Urinary bladder (tissue), 4 donors: Measurements from ENCODE around the gene WDR47. TPM values are rescaled to one million over a fixed set of nuclear protein-coding genes. Genes with fewer than 3 reads are reported as not detected.
"Not testable (repeated sequence)": the region's sequence is repeated elsewhere in the genome, so short reads cannot be mapped to it uniquely, and the experiment has no call there.

Experiments
- DNase-seq: peaks from one replicate; pipeline ENCODE4 v3.0.0-alpha.2; 2015; ENCODE audit errors: extremely low spot score
- H3K27ac ChIP-seq: one replicate; pipeline ENCODE4 v1.5.1; 2013; ENCODE audit warnings: low read depth, mild to moderate bottlenecking, moderate library complexity
- H3K36me3 ChIP-seq: one replicate; pipeline ENCODE4 v1.6.1; 2013; ENCODE audit warnings: mild to moderate bottlenecking, moderate library complexity; ENCODE audit not compliant: insufficient read depth
- H3K4me1 ChIP-seq: one replicate; pipeline ENCODE4 v1.6.1; 2013; ENCODE audit warnings: mild to moderate bottlenecking, moderate library complexity; ENCODE audit not compliant: insufficient read depth
- H3K4me3 ChIP-seq: one replicate; pipeline ENCODE4 v1.5.1; 2013; ENCODE audit warnings: low read depth, low read length
- WGBS: extraction: QIAGEN DNeasy Blood & Tissue Kit; methylation state at CpG from one replicate; pipeline ENCODE4 v1.1.7; 2013; 5-methylcytosine and 5-hydroxymethylcytosine counted together
- polyA plus RNA-seq: library from polyadenylated mRNA; stranded (reverse); fragments of 200-250 nt; gene quantifications from one replicate; pipeline ENCODE4 v1.2.3, GENCODE V29; 2013
- total RNA-seq: library from RNA; depleted of rRNA; stranded (reverse); fragments of >200 nt; gene quantifications from one replicate; pipeline ENCODE4 v1.2.3, GENCODE V29; 2014
- donor health status: healthy with polysubstance abuse.
- donor health status: healthy.

WDR47 gene
- total and polyA plus RNA-seq, 2 donors, result 10.5 to 21.0 TPM

- H3K36me3 ChIP-seq, result no peaks in the 10 kb centered on the region
- peak overlapping the region; percentile 86 for H3K4me3 ChIP-seq
- peak overlapping the region; percentile 12 for H3K27ac ChIP-seq
- no peaks in the 10 kb centered on the region for H3K4me1 ChIP-seq
- DNase-seq, result no peak
- under 1% methylated on average over 44 of the region's 44 CpGs for WGBS
Observed at GRCh38 chr1:109040989-109041620, 797 bp downstream of the WDR47 start.

GRCh38 chr1:109040627-109040988, 1.3 kb downstream of the WDR47 start:
- no peak overlapping the region for H3K27ac ChIP-seq
- no peaks in the 10 kb centered on the region for H3K4me1 ChIP-seq
- WGBS, result 26% methylated on average over 3 of the region's 3 CpGs
- no peaks in the 10 kb centered on the region for H3K36me3 ChIP-seq
- peak overlapping the region; percentile 86 for H3K4me3 ChIP-seq
- DNase-seq, result no peak

GRCh38 chr1:109034382-109034781, 7.5 kb downstream of the WDR47 start:
- Histone ChIP-seq H3K27ac (no peak overlapping the region), H3K4me3 (no peak overlapping the region), H3K36me3 (no peaks in the 10 kb centered on the region), H3K4me1 (no peaks in the 10 kb centered on the region)
- DNase-seq, result no peak
- WGBS, result 95% methylated on average over 2 of the region's 2 CpGs

GRCh38 chr1:109029493-109029892, 12.4 kb downstream of the WDR47 start:
- H3K36me3 ChIP-seq, result not testable (repeated sequence)

GRCh38 chr1:109027841-109028240, 14.1 kb downstream of the WDR47 start:
- H3K4me1 ChIP-seq, result no peaks in the 10 kb centered on the region
- no peak overlapping the region for H3K27ac ChIP-seq
- no peak overlapping the region for H3K4me3 ChIP-seq
- no peaks in the 10 kb centered on the region for H3K36me3 ChIP-seq
- DNase-seq, result no peak

More at GRCh38 chr1:109029493-109029892, 12.4 kb downstream of the WDR47 start:
- 95% methylated on average over 8 of the region's 8 CpGs for WGBS
- not testable (repeated sequence) for DNase-seq, H3K4me1 ChIP-seq, H3K27ac ChIP-seq, H3K4me3 ChIP-seq

- WGBS, result 91% methylated on average over 6 of the region's 6 CpGs
- no peak for DNase-seq
- Histone ChIP-seq H3K4me3 (no peak overlapping the region), H3K36me3 (no peaks in the 10 kb centered on the region), H3K4me1 (no peaks in the 10 kb centered on the region), H3K27ac (no peak overlapping the region)
Observed at GRCh38 chr1:109025694-109026093, 16.2 kb downstream of the WDR47 start.

- H3K4me1 ChIP-seq, result no peaks in the 10 kb centered on the region
- DNase-seq, result no peak
- H3K4me3 ChIP-seq, result no peak overlapping the region
- H3K27ac ChIP-seq, result no peak overlapping the region
- WGBS, result 92% methylated on average over 2 of the region's 2 CpGs
- H3K36me3 ChIP-seq, result no peaks in the 10 kb centered on the region
Observed at GRCh38 chr1:109024646-109025045, 17.3 kb downstream of the WDR47 start.

GRCh38 chr1:109020693-109021257, 21.1 kb downstream of the WDR47 start:
- H3K4me1 ChIP-seq, result no peaks in the 10 kb centered on the region
- no peak overlapping the region for H3K4me3 ChIP-seq
- no peak for DNase-seq
- H3K36me3 ChIP-seq, result peaks cover 2% of the 10 kb centered on the region
- WGBS, result 85% methylated on average over 3 of the region's 3 CpGs
- H3K27ac ChIP-seq, result no peak overlapping the region

- WGBS, result 98% methylated on average over 6 of the region's 6 CpGs
- DNase-seq, H3K4me1 ChIP-seq, H3K4me3 ChIP-seq, H3K27ac ChIP-seq, H3K36me3 ChIP-seq: not testable (repeated sequence)
Observed at GRCh38 chr1:109017719-109018118, 24.2 kb downstream of the WDR47 start.

- no peak for DNase-seq
- Histone ChIP-seq H3K4me1 (no peaks in the 10 kb centered on the region), H3K36me3 (peaks cover 2% of the 10 kb centered on the region), H3K4me3 (no peak overlapping the region), H3K27ac (no peak overlapping the region)
- WGBS, result 99% methylated on average over 1 of the region's 1 CpG
Observed at GRCh38 chr1:109017134-109017533, 24.8 kb downstream of the WDR47 start.

- 83% methylated on average over 7 of the region's 7 CpGs for WGBS
- DNase-seq, result no peak
- H3K4me1 ChIP-seq, result no peaks in the 10 kb centered on the region
- peaks cover 3% of the 10 kb centered on the region for H3K36me3 ChIP-seq
- H3K27ac ChIP-seq, result no peak overlapping the region
- no peak overlapping the region for H3K4me3 ChIP-seq
Observed at GRCh38 chr1:109011335-109011734, 30.6 kb downstream of the WDR47 start.

GRCh38 chr1:108996622-108997021, 45.3 kb downstream of the WDR47 start:
- 98% methylated on average over 3 of the region's 3 CpGs for WGBS
- H3K27ac ChIP-seq, H3K36me3 ChIP-seq: not testable (repeated sequence)

GRCh38 chr1:108983114-108983513, 58.8 kb downstream of the WDR47 start:
- H3K27ac ChIP-seq, result no peak overlapping the region
- no peaks in the 10 kb centered on the region for H3K4me1 ChIP-seq
- no peak overlapping the region for H3K4me3 ChIP-seq
- DNase-seq, result no peak
- 70% methylated on average over 4 of the region's 4 CpGs for WGBS
- no peaks in the 10 kb centered on the region for H3K36me3 ChIP-seq

More at GRCh38 chr1:108996622-108997021, 45.3 kb downstream of the WDR47 start:
- not testable (repeated sequence) for H3K4me1 ChIP-seq, DNase-seq, H3K4me3 ChIP-seq

GRCh38 chr1:108976658-108977057, 65.2 kb downstream of the WDR47 start:
- Histone ChIP-seq H3K36me3 (no peaks in the 10 kb centered on the region), H3K4me3 (no peak overlapping the region), H3K27ac (no peak overlapping the region), H3K4me1 (no peaks in the 10 kb centered on the region)
- 89% methylated on average over 4 of the region's 4 CpGs for WGBS
- DNase-seq, result no peak
